Renal cortical epithelial cell (primary cell): ENCODE data around the gene PPP1R3E. TPM values are rescaled to one million over a fixed set of nuclear protein-coding genes. Genes with fewer than 3 reads are reported as not detected.

Experiments used
- DNase-seq: peaks from one replicate; pipeline ENCODE4 v3.0.0-alpha.2; 2011; ENCODE audit warnings: low read depth
- total RNA-seq: library from RNA; depleted of rRNA; stranded (reverse); fragments of >200 nt; gene quantifications from 2 replicates; pipeline ENCODE4 v1.2.3, GENCODE V29; 2014

Gene PPP1R3E
- total RNA-seq, 1 donor from 2014 or later, result 1.9 TPM

GRCh38 chr14:23248601-23249000, 54.1 kb downstream of the PPP1R3E start:
- no peak for DNase-seq

Other genes starting within 250 kb of the PPP1R3E start
- 3.5 and 6.1 TPM in 2 replicates for gene CDH24, start 245.3 kb downstream of the PPP1R3E start, total RNA-seq
- 34.0 and 103 TPM in 2 replicates for gene ACIN1, start 207.7 kb downstream of the PPP1R3E start, total RNA-seq
- 61.6 and 71.0 TPM in 2 replicates for gene C14orf119, start 207.4 kb downstream of the PPP1R3E start, total RNA-seq
- gene CIROP, start 197.9 kb downstream of the PPP1R3E start, total RNA-seq, result not detected in 2 replicates
- not detected in 2 replicates for gene CEBPE, start 183.6 kb downstream of the PPP1R3E start, total RNA-seq
- under 0.01 and 1.1 TPM in 2 replicates for gene SLC7A8, start 119.2 kb downstream of the PPP1R3E start, total RNA-seq
- 0.35 TPM in 1 of 2 replicates, not detected in the other for gene RNF212B, start 64.9 kb downstream of the PPP1R3E start, total RNA-seq
- gene HOMEZ, start 16.7 kb downstream of the PPP1R3E start, total RNA-seq, result 7.8 and 15.0 TPM in 2 replicates
- gene BCL2L2, start 4.0 kb upstream of the PPP1R3E start, total RNA-seq, result 10.2 and 14.7 TPM in 2 replicates
- gene PABPN1, start 18.6 kb upstream of the PPP1R3E start, total RNA-seq, result 60.8 and 80.0 TPM in 2 replicates
- gene SLC22A17, start 50.0 kb upstream of the PPP1R3E start, total RNA-seq, result 1.2 and 33.0 TPM in 2 replicates
- 0.17 and 0.50 TPM in 2 replicates for gene EFS, start 62.3 kb upstream of the PPP1R3E start, total RNA-seq
- gene IL25, start 70.0 kb upstream of the PPP1R3E start, total RNA-seq, result not detected in 2 replicates
- not detected in 2 replicates for gene CMTM5, start 74.2 kb upstream of the PPP1R3E start, total RNA-seq
- gene MYH6, start 105.4 kb upstream of the PPP1R3E start, total RNA-seq, result not detected in 2 replicates
- gene MYH7, start 132.8 kb upstream of the PPP1R3E start, total RNA-seq, result under 0.01 TPM in 1 of 2 replicates, not detected in the other
- 41.5 and 53.0 TPM in 2 replicates for gene NGDN, start 166.8 kb upstream of the PPP1R3E start, total RNA-seq
- gene ZFHX2, start 248.9 kb upstream of the PPP1R3E start, total RNA-seq, result 0.69 and 1.8 TPM in 2 replicates